H9 (cell line): ENCODE results near the gene GBP1. TPM values are rescaled to one million over a fixed set of nuclear protein-coding genes. Genes with fewer than 3 reads are reported as not detected.

Experiments used
- DNase-seq: peaks from one replicate; pipeline ENCODE4 v3.0.0-alpha.2; 2017
- H2AFZ ChIP-seq: one replicate; pipeline ENCODE4 v1.6.1; 2013; ENCODE audit warnings: mild to moderate bottlenecking, low read length, control low read depth, moderate library complexity
- H2AK5ac ChIP-seq: 2 replicates; pipeline ENCODE4 v1.6.1; 2013; ENCODE audit warnings: low read length, control low read depth, mixed read lengths; ENCODE audit not compliant: insufficient read length
- H2BK120ac ChIP-seq: one replicate; pipeline ENCODE4 v1.6.1; 2013; ENCODE audit warnings: low read depth, mild to moderate bottlenecking, low read length, control low read depth, inconsistent platforms; ENCODE audit not compliant: poor library complexity, severe bottlenecking
- H2BK12ac ChIP-seq: 2 replicates; pipeline ENCODE4 v1.6.1; 2013; ENCODE audit warnings: low read length, control low read depth, mixed read lengths, low read depth; ENCODE audit not compliant: insufficient read length
- H2BK15ac ChIP-seq: 2 replicates; pipeline ENCODE4 v1.6.1; 2013; ENCODE audit warnings: low read depth, low read length, control low read depth
- H2BK20ac ChIP-seq: one replicate; pipeline ENCODE4 v1.6.1; 2013; ENCODE audit warnings: low read depth, mild to moderate bottlenecking, low read length, control low read depth, inconsistent platforms; ENCODE audit not compliant: poor library complexity, severe bottlenecking
- H2BK5ac ChIP-seq: 2 replicates; pipeline ENCODE4 v1.6.1; 2013; ENCODE audit warnings: low read length, control low read depth, mixed read lengths; ENCODE audit not compliant: insufficient read length
- H3K14ac ChIP-seq: 2 replicates; pipeline ENCODE4 v1.6.1; 2013; ENCODE audit warnings: low read length, control low read depth; ENCODE audit not compliant: insufficient read depth
- H3K18ac ChIP-seq: 2 replicates; pipeline ENCODE4 v1.6.1; 2013; ENCODE audit warnings: low read depth, mild to moderate bottlenecking, mixed read lengths, low read length, control low read depth; ENCODE audit not compliant: insufficient read length
- H3K23ac ChIP-seq: 2 replicates; pipeline ENCODE4 v1.6.1; 2013; ENCODE audit warnings: low read length, control low read depth, mixed read lengths, low read depth; ENCODE audit not compliant: insufficient read length
- H3K23me2 ChIP-seq: 2 replicates; pipeline ENCODE4 v1.6.1; 2013; ENCODE audit warnings: low read depth, mild to moderate bottlenecking, mixed read lengths, low read length, control low read depth; ENCODE audit not compliant: insufficient read length, poor library complexity, severe bottlenecking
- H3K27ac ChIP-seq: 2 replicates; pipeline ENCODE4 v1.5.1; 2013; ENCODE audit warnings: low read length, control low read depth, mixed read lengths, low read depth; ENCODE audit not compliant: insufficient read length
- H3K27me3 ChIP-seq: 2 replicates; pipeline ENCODE4 v1.6.1; 2013; ENCODE audit warnings: low read length, control low read depth, inconsistent platforms; ENCODE audit not compliant: insufficient read depth
- H3K4ac ChIP-seq: 2 replicates; pipeline ENCODE4 v1.6.1; 2013; ENCODE audit warnings: low read depth, mild to moderate bottlenecking, control low read depth, inconsistent platforms, low read length, moderate library complexity
- H3K4me1 ChIP-seq: 2 replicates; pipeline ENCODE4 v1.6.1; 2013; ENCODE audit warnings: low read length, control low read depth, inconsistent platforms; ENCODE audit not compliant: insufficient read depth
- H3K4me2 ChIP-seq: 2 replicates; pipeline ENCODE4 v1.6.1; 2013; ENCODE audit warnings: low read length, control low read depth, mixed read lengths; ENCODE audit not compliant: insufficient read length, insufficient read depth
- H3K56ac ChIP-seq: 2 replicates; pipeline ENCODE4 v1.6.1; 2013; ENCODE audit warnings: low read depth, mild to moderate bottlenecking, mixed read lengths, low read length, control low read depth; ENCODE audit not compliant: insufficient read length
- H3K79me1 ChIP-seq: 2 replicates; pipeline ENCODE4 v1.6.1; 2013; ENCODE audit warnings: low read depth, mild to moderate bottlenecking, moderate library complexity, low read length, control low read depth, inconsistent platforms; ENCODE audit not compliant: insufficient read depth, poor library complexity, severe bottlenecking
- H3K79me2 ChIP-seq: 2 replicates; pipeline ENCODE4 v1.6.1; 2013; ENCODE audit warnings: low read length, control low read depth, inconsistent platforms; ENCODE audit not compliant: insufficient read depth
- H3K9ac ChIP-seq: 2 replicates; pipeline ENCODE4 v1.6.1; 2013; ENCODE audit warnings: low read length, control low read depth, mixed read lengths; ENCODE audit not compliant: insufficient read length; ENCODE audit errors: extremely low read depth
- H3K9me3 ChIP-seq: one replicate; pipeline ENCODE4 v1.6.1; 2013; ENCODE audit warnings: low read depth, low read length, inconsistent platforms; ENCODE audit not compliant: control insufficient read depth
- H3T11ph ChIP-seq: one replicate; pipeline ENCODE4 v1.6.1; 2013; ENCODE audit warnings: mild to moderate bottlenecking, low read length, control low read depth, inconsistent platforms
- H4K20me1 ChIP-seq: one replicate; pipeline ENCODE4 v1.6.1; 2013; ENCODE audit not compliant: control insufficient read depth, insufficient read length, insufficient read depth
- H4K5ac ChIP-seq: 2 replicates; pipeline ENCODE4 v1.6.1; 2013; ENCODE audit warnings: low read depth, mild to moderate bottlenecking, mixed read lengths, low read length, control low read depth; ENCODE audit not compliant: insufficient read length
- H4K8ac ChIP-seq: replicated peaks from 2 replicates; pipeline ENCODE4 v1.6.1; 2013; ENCODE audit warnings: low read length, control low read depth, mixed read lengths, low read depth; ENCODE audit not compliant: insufficient read length
- H4K91ac ChIP-seq: 2 replicates; pipeline ENCODE4 v1.6.1; 2013; ENCODE audit warnings: low read depth, mild to moderate bottlenecking, moderate library complexity, mixed read lengths, low read length, control low read depth; ENCODE audit not compliant: insufficient read length
- H3K27ac Mint-ChIP-seq, 3 experiments: 2 replicates in 2 of 3; 3 replicates in 1 of 3; pipeline ENCODE4 v1.8.0; 2020 to 2021; ENCODE audit warnings: mixed read lengths in 3 of 3, mild to moderate bottlenecking in 1 of 3, moderate library complexity in 1 of 3
- H3K27me3 Mint-ChIP-seq: 2 replicates; pipeline ENCODE4 v1.8.0; 2021; ENCODE audit warnings: low read depth, mild to moderate bottlenecking, moderate library complexity, mixed read lengths
- H3K36me3 Mint-ChIP-seq, 3 experiments: 2 replicates in 2 of 3; 3 replicates in 1 of 3; pipeline ENCODE4 v1.8.0; 2020 to 2021; ENCODE audit warnings: low read depth in 3 of 3, mixed read lengths in 3 of 3; ENCODE audit not compliant: insufficient read depth in 1 of 3
- H3K4me1 Mint-ChIP-seq, 2 experiments: 2 replicates each; pipeline ENCODE4 v1.8.0; 2020; ENCODE audit warnings: mixed read lengths in 2 of 2
- H3K4me3 Mint-ChIP-seq, 2 experiments: 2 replicates in 1 of 2; 3 replicates in 1 of 2; pipeline ENCODE4 v1.8.0; 2020 to 2021; ENCODE audit warnings: mild to moderate bottlenecking in 2 of 2, mixed read lengths in 2 of 2, moderate library complexity in 1 of 2
- H3K9me3 Mint-ChIP-seq, 2 experiments: 2 replicates in 1 of 2; 3 replicates in 1 of 2; pipeline ENCODE4 v1.8.0; 2020; ENCODE audit warnings: mild to moderate bottlenecking in 2 of 2, mixed read lengths in 2 of 2, moderate library complexity in 1 of 2
- CTCF ChIP-seq: fragments of 200-600 bp; sonication (generic); conservative IDR thresholded peaks from 3 replicates; pipeline ENCODE4 v1.8.0; 2021; ENCODE audit warnings: antibody characterized with exemption, mild to moderate bottlenecking
- WGBS: extraction: QIAGEN DNeasy Blood & Tissue Kit; methylation state at CpG from one replicate; pipeline ENCODE4 v1.1.7; 2013; ENCODE audit warnings: missing lambda C conversion rate, low lambda C conversion rate, mixed read lengths; ENCODE audit not compliant: insufficient read length; ENCODE audit errors: extremely low coverage; 5-methylcytosine and 5-hydroxymethylcytosine counted together
- total RNA-seq: library from RNA; stranded (reverse); gene quantifications from 2 replicates; pipeline ENCODE4 v1.2.1, GENCODE V29; 2021

GBP1 gene
- total RNA-seq, 1 experiment from 2014 or later = not detected

GRCh38 chr1:89051300-89051954 is 13.6 kb downstream of the GBP1 start:
- Histone ChIP-seq H4K5ac (no peak overlapping the region), H3K4ac (no peak overlapping the region), H2BK5ac (no peak overlapping the region), H3K56ac (no peak overlapping the region), H2BK15ac (no peak overlapping the region), H3K4me2 (no peak overlapping the region), H3K14ac (no peak overlapping the region), H3K23me2 (no peaks in the 10 kb centered on the region), H2BK120ac (no peak overlapping the region), H2AFZ (no peak overlapping the region), H3K9me3 (no peaks in the 10 kb centered on the region), H3K27ac (no peak overlapping the region), H3K79me1 (no peaks in the 10 kb centered on the region), H3K18ac (no peak overlapping the region), H3K27me3 (no peaks in the 10 kb centered on the region), H3K4me1 (no peaks in the 10 kb centered on the region), H3T11ph (no peak overlapping the region), H2AK5ac (no peak overlapping the region), H4K8ac (no peak overlapping the region), H2BK12ac (no peak overlapping the region), H3K79me2 (no peaks in the 10 kb centered on the region), H4K91ac (no peak overlapping the region), H3K23ac (no peak overlapping the region), H3K9ac (no peak overlapping the region), H4K20me1 (no peaks in the 10 kb centered on the region), H2BK20ac (no peak overlapping the region)
- DNase-seq = no peak
- H3K27ac Mint-ChIP-seq = no peak overlapping the region
- H3K27me3 Mint-ChIP-seq = no peaks in the 10 kb centered on the region; the same call in 1 of the 2 replicates
- no peak for TF ChIP-seq CTCF
- H3K4me3 Mint-ChIP-seq = no peak overlapping the region; a peak in 1 of 5 replicates
- no peaks in the 10 kb centered on the region for H3K36me3 Mint-ChIP-seq
- WGBS = no CpG with 5 or more reads among the region's 9 CpGs
- peaks cover 0 to 3% of the 10 kb centered on the region in 2 experiments; a peak in 1 of 4 replicates for H3K4me1 Mint-ChIP-seq
- H3K9me3 Mint-ChIP-seq = no peaks in the 10 kb centered on the region; a peak in 1 of 5 replicates
